KMS-11 (cell line): ENCODE data around the gene TMEM52.

Source experiments
- H2AFZ ChIP-seq: fragments of 200-600 bp; sonication (generic); 2 replicates; pipeline ENCODE4 v1.6.1; 2016; ENCODE audit warnings: antibody characterized with exemption, mixed run types, low read depth
- H3K27ac ChIP-seq: fragments of 200-600 bp; sonication (generic); 2 replicates; pipeline ENCODE4 v1.6.1; 2016; ENCODE audit warnings: mild to moderate bottlenecking, mixed run types
- H3K27me3 ChIP-seq: fragments of 200-600 bp; sonication (generic); 2 replicates; pipeline ENCODE4 v1.6.1; 2017; ENCODE audit warnings: mild to moderate bottlenecking, low read depth, mixed run types, moderate library complexity; ENCODE audit not compliant: insufficient read depth
- H3K36me3 ChIP-seq: fragments of 200-600 bp; sonication (generic); 2 replicates; pipeline ENCODE4 v1.6.1; 2017; ENCODE audit warnings: mild to moderate bottlenecking, mixed run types; ENCODE audit not compliant: insufficient read depth
- H3K4me1 ChIP-seq: fragments of 200-600 bp; sonication (generic); 2 replicates; pipeline ENCODE4 v1.6.1; 2016; ENCODE audit warnings: mild to moderate bottlenecking, low read depth, mixed run types; ENCODE audit not compliant: poor library complexity, severe bottlenecking
- H3K4me2 ChIP-seq: fragments of 200-600 bp; sonication (generic); 2 replicates; pipeline ENCODE4 v1.7.0; 2016; ENCODE audit warnings: mild to moderate bottlenecking, mixed run types
- H3K4me3 ChIP-seq: fragments of 200-600 bp; sonication (generic); IDR thresholded peaks from 2 replicates; pipeline ENCODE4 v1.6.1; 2017; ENCODE audit warnings: low read depth, low read length, mixed read lengths; ENCODE audit not compliant: insufficient read depth
- H3K79me2 ChIP-seq: fragments of 200-600 bp; sonication (generic); 2 replicates; pipeline ENCODE4 v1.6.1; 2016; ENCODE audit warnings: low read depth, mixed run types; ENCODE audit not compliant: insufficient read depth
- H3K9ac ChIP-seq: fragments of 200-600 bp; sonication (generic); 2 replicates; pipeline ENCODE4 v1.6.1; 2016; ENCODE audit warnings: mild to moderate bottlenecking, mixed run types
- H4K20me1 ChIP-seq: fragments of 200-600 bp; sonication (generic); 2 replicates; pipeline ENCODE4 v1.6.1; 2016; ENCODE audit warnings: mild to moderate bottlenecking, mixed run types; ENCODE audit not compliant: insufficient read depth
- TF ChIP-seq, protein P1 (sequence below): fragments of 200-600 bp; sonication (generic); conservative IDR thresholded peaks from 2 replicates; pipeline ENCODE4 v1.6.1; 2017; ENCODE audit warnings: low read depth, mild to moderate bottlenecking, antibody characterized with exemption, low read length, moderate library complexity, mixed read lengths

The TMEM52 gene

GRCh38 chr1:1911350-1912041, 7.6 kb downstream of the TMEM52 start:
- no peak overlapping the region for H3K9ac ChIP-seq
- no peaks in the 10 kb centered on the region for H3K36me3 ChIP-seq
- H4K20me1 ChIP-seq = no peaks in the 10 kb centered on the region
- H3K4me1 ChIP-seq = peaks cover 42% of the 10 kb centered on the region
- no peak overlapping the region for H3K4me3 ChIP-seq
- no peak overlapping the region for H3K27ac ChIP-seq
- H2AFZ ChIP-seq = no peak overlapping the region
- H3K4me2 ChIP-seq = no peak overlapping the region
- H3K27me3 ChIP-seq = no peaks in the 10 kb centered on the region
- H3K79me2 ChIP-seq = no peaks in the 10 kb centered on the region; the same call in 1 of the 2 replicates
- TF ChIP-seq, protein P1, sequence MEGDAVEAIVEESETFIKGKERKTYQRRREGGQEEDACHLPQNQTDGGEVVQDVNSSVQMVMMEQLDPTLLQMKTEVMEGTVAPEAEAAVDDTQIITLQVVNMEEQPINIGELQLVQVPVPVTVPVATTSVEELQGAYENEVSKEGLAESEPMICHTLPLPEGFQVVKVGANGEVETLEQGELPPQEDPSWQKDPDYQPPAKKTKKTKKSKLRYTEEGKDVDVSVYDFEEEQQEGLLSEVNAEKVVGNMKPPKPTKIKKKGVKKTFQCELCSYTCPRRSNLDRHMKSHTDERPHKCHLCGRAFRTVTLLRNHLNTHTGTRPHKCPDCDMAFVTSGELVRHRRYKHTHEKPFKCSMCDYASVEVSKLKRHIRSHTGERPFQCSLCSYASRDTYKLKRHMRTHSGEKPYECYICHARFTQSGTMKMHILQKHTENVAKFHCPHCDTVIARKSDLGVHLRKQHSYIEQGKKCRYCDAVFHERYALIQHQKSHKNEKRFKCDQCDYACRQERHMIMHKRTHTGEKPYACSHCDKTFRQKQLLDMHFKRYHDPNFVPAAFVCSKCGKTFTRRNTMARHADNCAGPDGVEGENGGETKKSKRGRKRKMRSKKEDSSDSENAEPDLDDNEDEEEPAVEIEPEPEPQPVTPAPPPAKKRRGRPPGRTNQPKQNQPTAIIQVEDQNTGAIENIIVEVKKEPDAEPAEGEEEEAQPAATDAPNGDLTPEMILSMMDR = no peak

- Histone ChIP-seq H3K9ac (peak overlapping the region; percentile 2; the same call in 1 of the 2 replicates), H3K27me3 (no peaks in the 10 kb centered on the region), H4K20me1 (no peaks in the 10 kb centered on the region), H3K4me2 (peak overlapping the region; percentile 62), H3K79me2 (no peaks in the 10 kb centered on the region; the same call in 1 of the 2 replicates), H3K4me3 (no peak overlapping the region), H3K4me1 (peaks cover 49% of the 10 kb centered on the region), H3K27ac (peak overlapping the region; percentile 42), H2AFZ (peak overlapping the region; percentile 13; the same call in 1 of the 2 replicates), H3K36me3 (no peaks in the 10 kb centered on the region)
- TF ChIP-seq, protein P1 = no peak
Measured at GRCh38 chr1:1910651-1911331, 8.3 kb downstream of the TMEM52 start.

DNA sequence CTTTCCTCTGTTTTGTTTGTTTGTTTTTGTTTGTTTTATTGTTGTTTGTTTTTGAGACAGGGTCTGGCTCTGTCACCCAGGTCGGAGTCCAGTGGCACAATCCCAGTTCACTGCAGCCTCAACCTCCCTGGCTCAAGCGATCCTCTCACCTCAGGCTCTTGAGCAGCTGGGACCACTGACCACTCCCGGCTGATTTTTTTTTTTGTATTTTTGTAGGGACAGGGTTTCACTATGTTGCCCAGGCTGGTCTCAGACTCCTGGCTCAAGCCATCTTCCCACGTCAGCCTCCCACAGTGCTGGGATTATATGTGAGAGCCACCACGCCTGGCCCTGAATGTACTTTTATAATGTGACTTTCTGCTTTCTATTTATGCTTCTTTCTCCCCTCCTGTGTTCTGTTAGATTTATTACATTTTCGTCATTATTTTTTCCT, 9.0 kb downstream of the TMEM52 start:
- peak overlapping the region; percentile 42 for H3K27ac ChIP-seq
- H3K4me3 ChIP-seq = no peak overlapping the region
- TF ChIP-seq, protein P1 = no peak
- no peaks in the 10 kb centered on the region for H3K36me3 ChIP-seq
- no peaks in the 10 kb centered on the region for H4K20me1 ChIP-seq
- H3K4me2 ChIP-seq = peak overlapping the region; percentile 62
- H3K4me1 ChIP-seq = peaks cover 53% of the 10 kb centered on the region
- peak overlapping the region; percentile 56; the same call in 1 of the 2 replicates for H3K9ac ChIP-seq
- H3K79me2 ChIP-seq = no peaks in the 10 kb centered on the region; the same call in 1 of the 2 replicates
- peak overlapping the region; percentile 13; the same call in 1 of the 2 replicates for H2AFZ ChIP-seq
- no peaks in the 10 kb centered on the region for H3K27me3 ChIP-seq

DNA sequence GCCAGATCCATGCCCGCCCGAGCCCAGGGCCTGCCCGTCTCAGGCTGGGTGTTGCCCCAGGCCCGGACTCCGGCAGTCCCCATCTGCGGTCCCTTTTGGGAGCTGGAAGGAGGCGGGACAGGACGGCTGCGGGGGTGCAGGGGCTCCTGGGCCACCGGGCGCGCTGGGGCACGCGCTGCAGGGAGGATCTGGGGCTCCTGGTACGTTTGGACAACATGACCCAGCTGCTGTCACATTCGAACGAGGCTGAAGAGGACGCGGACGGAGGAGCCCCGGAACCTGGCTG, 10.6 kb downstream of the TMEM52 start:
- TF ChIP-seq, protein P1 = no peak
- H3K4me3 ChIP-seq = no peak overlapping the region
- H3K27me3 ChIP-seq = no peaks in the 10 kb centered on the region
- no peaks in the 10 kb centered on the region; the same call in 1 of the 2 replicates for H3K79me2 ChIP-seq
- H3K36me3 ChIP-seq = no peaks in the 10 kb centered on the region
- peak overlapping the region; percentile 70; the same call in 1 of the 2 replicates for H2AFZ ChIP-seq
- peak overlapping the region; percentile 63 for H3K27ac ChIP-seq
- peaks cover 49% of the 10 kb centered on the region for H3K4me1 ChIP-seq
- no peaks in the 10 kb centered on the region for H4K20me1 ChIP-seq
- peak overlapping the region; percentile 66 for H3K9ac ChIP-seq
- H3K4me2 ChIP-seq = peak overlapping the region; percentile 99
